ENCODE results near the gene PTPN23.

DNA sequence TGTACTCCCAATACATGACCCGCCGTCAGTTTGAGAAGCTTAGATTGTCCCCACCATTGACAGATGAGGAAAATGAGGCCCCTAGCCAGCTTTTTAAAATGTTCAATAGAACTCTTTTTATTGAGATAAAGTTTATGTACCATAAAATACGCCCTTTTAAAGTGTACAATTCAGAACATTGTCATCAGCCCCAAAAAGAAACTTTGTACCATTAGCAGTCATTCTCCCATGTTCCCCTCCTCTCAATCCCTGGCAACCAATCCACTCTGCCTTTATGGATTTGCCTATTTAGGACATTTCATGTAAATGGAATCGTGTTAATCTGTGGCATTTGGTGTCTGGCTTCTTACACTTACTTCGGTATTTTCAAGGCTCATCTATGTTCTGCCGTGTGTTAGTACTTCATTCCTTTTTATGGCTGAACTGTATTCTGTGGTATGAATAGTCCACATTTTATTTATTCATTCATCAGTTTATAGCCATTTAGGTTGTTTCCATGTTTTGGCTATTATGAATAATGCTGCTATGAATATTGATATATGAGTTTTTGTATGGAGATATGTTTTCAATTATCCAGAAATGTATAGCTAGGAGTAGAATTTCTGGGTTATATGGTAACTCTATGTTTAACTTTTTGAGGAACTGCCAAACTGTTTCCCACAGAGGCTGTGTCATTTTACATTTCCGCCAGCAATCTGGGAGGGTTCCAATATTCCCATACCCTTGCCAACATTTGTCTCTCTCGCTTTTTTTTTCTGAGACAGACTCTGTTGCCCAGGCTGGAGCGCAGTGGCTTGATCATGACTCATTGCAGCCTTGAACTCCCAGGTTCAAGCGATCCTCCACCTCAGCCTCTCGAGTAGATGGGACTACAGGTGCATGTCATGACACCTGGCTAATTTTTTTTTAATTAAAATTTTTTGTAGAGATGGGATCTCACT lies 15.3 kb upstream of the PTPN23 start:
- TF ChIP-seq CHCHD3 (CRISPR knock-in tag; IDR thresholded peaks at IDR 0.05) (no peak), NELFE (IDR thresholded peaks at IDR 0.05; ENCODE audit: insufficient read depth, insufficient read length) (no peak), EZH2 (IDR thresholded peaks at IDR 0.05; ENCODE audit: borderline replicate concordance, low read depth, low read length) (no peak)
- TF ChIP-seq, protein P1, sequence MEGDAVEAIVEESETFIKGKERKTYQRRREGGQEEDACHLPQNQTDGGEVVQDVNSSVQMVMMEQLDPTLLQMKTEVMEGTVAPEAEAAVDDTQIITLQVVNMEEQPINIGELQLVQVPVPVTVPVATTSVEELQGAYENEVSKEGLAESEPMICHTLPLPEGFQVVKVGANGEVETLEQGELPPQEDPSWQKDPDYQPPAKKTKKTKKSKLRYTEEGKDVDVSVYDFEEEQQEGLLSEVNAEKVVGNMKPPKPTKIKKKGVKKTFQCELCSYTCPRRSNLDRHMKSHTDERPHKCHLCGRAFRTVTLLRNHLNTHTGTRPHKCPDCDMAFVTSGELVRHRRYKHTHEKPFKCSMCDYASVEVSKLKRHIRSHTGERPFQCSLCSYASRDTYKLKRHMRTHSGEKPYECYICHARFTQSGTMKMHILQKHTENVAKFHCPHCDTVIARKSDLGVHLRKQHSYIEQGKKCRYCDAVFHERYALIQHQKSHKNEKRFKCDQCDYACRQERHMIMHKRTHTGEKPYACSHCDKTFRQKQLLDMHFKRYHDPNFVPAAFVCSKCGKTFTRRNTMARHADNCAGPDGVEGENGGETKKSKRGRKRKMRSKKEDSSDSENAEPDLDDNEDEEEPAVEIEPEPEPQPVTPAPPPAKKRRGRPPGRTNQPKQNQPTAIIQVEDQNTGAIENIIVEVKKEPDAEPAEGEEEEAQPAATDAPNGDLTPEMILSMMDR (IDR thresholded peaks at IDR 0.05 in 2 of 3, conservative IDR thresholded peaks at IDR 0.05 in 1 of 3; ENCODE audit: insufficient read depth in 2 of 3, low read depth in 1 of 3, low read length in 3 of 3) = no peak
